ENCODE results near the gene CACNG3.

GRCh38 chr16:24275413-24275812, 19.3 kb downstream of the CACNG3 start:
- TF ChIP-seq ZNF274 (IDR thresholded peaks at IDR 0.05; ENCODE audit: low read depth, low read length) (no peak), YY1 (IDR thresholded peaks at IDR 0.05; ENCODE audit: insufficient read depth, insufficient read length) (no peak), SUZ12 (IDR thresholded peaks at IDR 0.05; ENCODE audit: extremely low read depth, insufficient read depth, insufficient read length) (no peak)
